Activated naive CD8-positive, alpha-beta T cell treated with anti-CD3 and anti-CD28 coated beads for 36 hours (primary cell): ENCODE results near the gene NBEA. TPM values are rescaled to one million over a fixed set of nuclear protein-coding genes. Genes with fewer than 3 reads are reported as not detected.

ENCODE experiments used
- DNase-seq: peaks from one replicate; pipeline ENCODE4 v3.0.0; 2021
- H3K27ac Mint-ChIP-seq: one replicate; pipeline ENCODE4 v1.8.0; 2022; ENCODE audit warnings: mild to moderate bottlenecking, moderate library complexity, mixed read lengths
- H3K27me3 Mint-ChIP-seq: one replicate; pipeline ENCODE4 v1.8.0; 2022; ENCODE audit warnings: mild to moderate bottlenecking, mixed read lengths
- H3K36me3 Mint-ChIP-seq: one replicate; pipeline ENCODE4 v1.8.0; 2021; ENCODE audit warnings: mild to moderate bottlenecking, mixed read lengths
- H3K4me1 Mint-ChIP-seq: one replicate; pipeline ENCODE4 v1.8.0; 2021; ENCODE audit warnings: mixed read lengths
- H3K4me3 Mint-ChIP-seq: one replicate; pipeline ENCODE4 v1.8.0; 2022; ENCODE audit warnings: mild to moderate bottlenecking, moderate library complexity, mixed read lengths
- H3K9me3 Mint-ChIP-seq: one replicate; pipeline ENCODE4 v1.8.0; 2022; ENCODE audit warnings: mixed read lengths
- total RNA-seq, 2 experiments: library from RNA; stranded (reverse); gene quantifications; one replicate each; pipeline ENCODE4 v1.2.3, GENCODE V29; 2021

NBEA gene
- total RNA-seq, 2 experiments from 2014 or later = 0.39 to 0.42 TPM

DNA sequence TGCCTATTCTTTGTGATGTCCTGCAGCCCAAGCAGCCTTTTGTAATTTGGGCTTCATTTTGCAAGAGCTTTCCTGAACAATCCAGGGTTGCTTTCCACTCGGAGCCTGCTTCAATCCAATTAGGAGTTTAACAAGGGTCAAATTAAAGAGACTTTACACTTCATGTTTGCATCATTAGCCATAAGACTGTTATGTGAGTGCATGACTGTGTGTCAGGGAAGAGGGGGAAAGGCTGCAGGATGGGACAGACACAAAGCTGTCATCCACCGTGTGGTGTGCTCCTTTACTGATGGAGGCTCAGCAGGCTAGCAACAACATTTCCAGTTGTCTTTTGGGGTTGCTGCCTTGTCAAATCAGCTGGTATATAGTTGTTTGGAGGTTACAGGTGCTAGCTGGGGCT is 558.1 kb downstream of the NBEA start:
- Mint-ChIP-seq H3K9me3 (peaks cover 2% of the 10 kb centered on the region), H3K27ac (no peak overlapping the region), H3K4me3 (no peak overlapping the region), H3K27me3 (no peaks in the 10 kb centered on the region), H3K36me3 (no peaks in the 10 kb centered on the region), H3K4me1 (no peaks in the 10 kb centered on the region)
- no peak for DNase-seq

DNA sequence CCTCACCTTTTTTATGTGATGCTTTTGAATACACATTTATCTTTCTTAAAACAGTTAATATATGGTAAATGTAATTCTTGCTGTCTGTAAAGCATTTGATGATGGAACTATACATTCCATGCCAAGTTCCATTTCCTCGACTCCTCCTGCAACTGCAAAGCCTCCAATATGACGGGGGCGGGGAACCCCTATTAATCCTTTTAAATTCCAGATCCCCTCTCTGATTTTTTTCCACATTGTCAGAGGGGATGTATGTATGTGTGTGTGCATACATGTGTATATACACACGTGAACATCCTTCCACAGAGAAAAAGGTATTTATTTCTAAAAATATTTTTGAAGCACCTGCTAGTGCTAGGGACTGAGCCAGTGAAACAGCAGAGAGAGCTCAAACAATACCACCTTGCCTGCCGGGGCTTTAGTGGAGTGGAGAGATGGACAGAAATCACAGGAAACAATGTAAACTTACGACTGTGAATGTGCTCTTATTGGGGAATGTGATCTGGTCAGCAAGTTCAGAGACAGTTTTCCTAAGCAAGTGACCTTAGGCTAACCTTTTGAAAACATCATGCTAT is 559.7 kb downstream of the NBEA start:
- no peaks in the 10 kb centered on the region for H3K4me1 Mint-ChIP-seq
- no peak overlapping the region for H3K4me3 Mint-ChIP-seq
- H3K36me3 Mint-ChIP-seq = no peaks in the 10 kb centered on the region
- DNase-seq = no peak
- H3K27ac Mint-ChIP-seq = no peak overlapping the region
- no peaks in the 10 kb centered on the region for H3K9me3 Mint-ChIP-seq
- H3K27me3 Mint-ChIP-seq = no peaks in the 10 kb centered on the region

DNA sequence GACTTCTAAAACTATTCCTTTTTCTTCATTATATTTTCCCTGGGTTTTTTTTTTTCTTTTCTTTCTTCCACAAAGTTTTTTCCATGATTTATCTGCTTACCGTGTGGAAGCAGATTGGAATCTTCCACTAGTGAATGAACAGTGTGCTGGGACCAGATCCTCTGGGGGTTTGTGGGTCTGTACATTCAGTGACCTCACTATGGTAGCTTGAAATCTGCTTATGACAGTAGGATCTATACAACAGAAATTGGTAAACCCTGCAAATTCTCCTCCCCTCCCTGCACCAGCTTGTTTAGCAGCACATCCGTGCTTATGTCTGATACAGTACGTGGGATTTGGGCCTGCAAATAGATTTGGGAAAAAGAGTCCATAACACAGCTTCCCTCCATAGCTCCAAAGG is 560.4 kb downstream of the NBEA start:
- Mint-ChIP-seq H3K9me3 (no peaks in the 10 kb centered on the region), H3K27me3 (no peaks in the 10 kb centered on the region), H3K36me3 (no peaks in the 10 kb centered on the region), H3K4me1 (no peaks in the 10 kb centered on the region), H3K27ac (no peak overlapping the region), H3K4me3 (no peak overlapping the region)
- no peak for DNase-seq

DNA sequence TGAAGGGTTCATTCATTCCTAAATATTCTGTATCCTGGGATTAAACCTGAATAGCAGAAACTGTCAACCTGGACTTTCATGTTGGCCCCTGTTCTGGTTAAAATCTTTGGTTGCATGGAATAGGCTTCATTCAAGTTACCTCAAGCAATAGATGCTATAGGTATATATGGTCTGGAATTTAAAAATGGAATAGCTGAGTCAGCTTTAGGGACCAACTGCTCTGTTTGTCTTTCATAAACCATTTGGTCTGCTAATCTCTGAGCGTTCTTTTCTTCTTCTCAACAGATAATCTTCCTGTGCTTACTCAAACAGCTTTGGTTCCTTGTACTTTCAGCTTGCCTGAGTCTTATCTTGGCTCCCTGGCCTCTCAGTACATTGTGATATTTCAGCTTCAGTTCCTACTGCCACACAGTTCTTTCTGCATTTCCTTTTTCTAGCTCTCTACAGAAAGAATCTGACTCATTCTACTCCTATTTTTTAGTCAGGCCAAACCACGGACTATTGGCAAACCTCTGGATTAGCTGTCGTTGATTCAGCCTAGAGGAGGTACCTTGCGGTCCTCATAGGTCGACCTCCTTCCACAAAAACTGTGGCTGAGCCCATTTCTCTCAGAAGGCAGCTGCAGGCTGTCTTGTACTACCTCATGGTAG is 570.3 kb downstream of the NBEA start:
- Mint-ChIP-seq H3K27ac (no peak overlapping the region), H3K9me3 (no peaks in the 10 kb centered on the region), H3K4me1 (no peaks in the 10 kb centered on the region), H3K27me3 (no peaks in the 10 kb centered on the region), H3K36me3 (no peaks in the 10 kb centered on the region), H3K4me3 (no peak overlapping the region)
- no peak for DNase-seq

DNA sequence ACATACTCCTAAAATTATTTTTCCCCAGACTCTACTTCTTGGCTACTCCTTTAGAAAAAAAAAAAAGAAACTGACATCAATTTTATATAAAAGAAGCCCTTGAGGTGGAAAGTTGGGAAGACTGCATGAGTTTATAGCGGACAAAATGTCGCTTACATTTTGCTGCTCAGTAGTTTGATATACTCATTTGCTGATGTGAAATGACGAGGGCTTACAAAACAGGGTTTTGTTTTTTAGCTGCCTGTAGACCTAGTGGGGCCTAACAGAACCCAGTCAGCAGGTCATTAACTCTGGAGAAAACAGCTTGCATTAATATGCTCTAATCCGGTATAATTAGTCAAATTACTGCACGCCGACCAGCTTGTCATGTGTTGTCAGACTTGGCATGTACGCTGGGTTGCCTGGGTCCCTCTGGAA is 572.0 kb downstream of the NBEA start:
- no peaks in the 10 kb centered on the region for H3K4me1 Mint-ChIP-seq
- no peaks in the 10 kb centered on the region for H3K9me3 Mint-ChIP-seq
- no peak overlapping the region for H3K4me3 Mint-ChIP-seq
- H3K27me3 Mint-ChIP-seq = no peaks in the 10 kb centered on the region
- H3K27ac Mint-ChIP-seq = no peak overlapping the region
- H3K36me3 Mint-ChIP-seq = no peaks in the 10 kb centered on the region
- no peak for DNase-seq

DNA sequence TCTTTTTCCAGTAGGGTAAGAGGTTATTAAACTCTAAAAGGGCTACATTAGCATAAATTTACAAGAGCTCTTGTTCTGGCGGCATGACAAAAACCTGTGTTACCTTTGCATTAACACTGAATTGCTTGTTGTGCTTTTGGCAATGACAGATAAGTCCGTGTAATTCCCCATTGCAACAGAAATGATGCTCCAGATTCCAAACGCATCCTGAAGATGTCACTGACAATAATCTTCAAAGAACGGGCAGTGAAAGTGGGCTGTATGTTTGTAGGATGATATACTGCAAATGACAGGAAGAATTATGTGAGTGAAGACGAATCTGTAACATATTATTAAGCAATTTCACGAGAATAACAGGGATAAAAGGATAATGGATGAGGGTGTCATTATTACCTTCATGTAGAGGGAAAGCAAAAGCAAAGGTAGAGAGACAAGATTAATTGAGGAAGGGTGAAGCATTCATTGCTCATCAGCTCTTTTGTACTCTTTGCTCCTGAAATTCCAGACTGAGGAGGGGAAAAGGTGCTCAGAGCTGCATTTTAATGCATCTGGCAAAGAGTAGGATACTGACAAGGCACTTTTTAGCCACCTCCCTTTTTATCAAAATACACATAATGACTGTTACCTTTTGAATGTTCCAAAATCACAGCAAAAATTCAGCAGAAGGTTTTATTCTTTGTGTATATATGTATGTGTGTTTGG is 572.9 kb downstream of the NBEA start:
- DNase-seq = no peak
- Mint-ChIP-seq H3K9me3 (no peaks in the 10 kb centered on the region), H3K27ac (no peak overlapping the region), H3K36me3 (peaks cover 3% of the 10 kb centered on the region), H3K4me3 (no peak overlapping the region), H3K27me3 (no peaks in the 10 kb centered on the region), H3K4me1 (no peaks in the 10 kb centered on the region)

DNA sequence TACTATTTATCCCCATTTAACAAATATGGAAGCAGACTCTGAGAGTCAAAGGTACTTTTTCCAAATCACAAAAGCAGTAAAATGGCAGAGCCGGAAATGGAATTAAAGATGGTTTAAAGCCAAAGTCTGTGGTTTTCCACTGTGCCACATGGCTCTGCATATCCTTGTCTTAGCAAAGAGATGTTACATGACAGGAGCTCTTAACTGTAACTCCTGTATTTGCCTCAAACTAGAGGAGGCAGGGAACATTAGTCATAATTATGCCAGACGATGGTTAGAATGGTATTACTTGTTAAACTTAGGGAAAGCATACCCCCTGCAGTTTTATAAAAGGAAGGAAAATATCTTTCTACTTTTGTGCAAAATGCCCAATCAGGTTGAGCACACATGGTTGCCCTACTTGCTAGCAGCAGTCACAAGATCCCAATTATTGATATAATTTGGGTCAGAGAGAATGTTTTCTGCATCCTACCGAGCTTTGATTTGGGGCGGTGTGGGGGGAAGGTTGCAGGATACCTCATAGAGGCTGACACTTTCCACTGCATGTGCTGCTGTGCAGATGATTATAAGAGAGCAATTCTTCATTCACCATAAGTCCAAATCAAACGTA is 576.4 kb downstream of the NBEA start:
- peaks cover 4% of the 10 kb centered on the region for H3K36me3 Mint-ChIP-seq
- no peaks in the 10 kb centered on the region for H3K4me1 Mint-ChIP-seq

DNA sequence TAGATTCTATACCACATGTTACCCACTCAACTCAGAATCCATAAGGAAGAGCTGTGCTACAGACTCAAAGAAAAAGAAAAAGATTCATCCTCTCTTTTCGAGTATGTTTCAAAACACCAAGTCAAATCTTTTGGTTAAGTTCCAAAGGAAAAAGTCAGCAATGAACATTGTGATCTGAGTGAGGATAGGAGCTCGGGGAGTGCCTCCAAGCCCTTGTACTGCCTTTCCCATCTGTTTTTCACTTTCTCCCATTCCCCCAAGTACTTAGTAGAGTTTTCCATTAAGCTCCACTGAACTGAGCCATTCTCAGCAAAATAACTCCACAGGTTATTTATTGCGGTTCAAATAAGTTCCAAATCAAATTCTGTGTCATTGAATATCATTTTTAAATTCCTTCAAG is 582.1 kb downstream of the NBEA start:
- no peak overlapping the region for H3K4me3 Mint-ChIP-seq
- no peak for DNase-seq
- H3K9me3 Mint-ChIP-seq = no peaks in the 10 kb centered on the region
- H3K27me3 Mint-ChIP-seq = no peaks in the 10 kb centered on the region
- peaks cover 4% of the 10 kb centered on the region for H3K36me3 Mint-ChIP-seq
- H3K4me1 Mint-ChIP-seq = no peaks in the 10 kb centered on the region
- no peak overlapping the region for H3K27ac Mint-ChIP-seq

More for the DNA sequence above, 576.4 kb downstream of the NBEA start:
- H3K9me3 Mint-ChIP-seq = no peaks in the 10 kb centered on the region
- no peak for DNase-seq
- no peak overlapping the region for H3K27ac Mint-ChIP-seq
- no peak overlapping the region for H3K4me3 Mint-ChIP-seq
- no peaks in the 10 kb centered on the region for H3K27me3 Mint-ChIP-seq

DNA sequence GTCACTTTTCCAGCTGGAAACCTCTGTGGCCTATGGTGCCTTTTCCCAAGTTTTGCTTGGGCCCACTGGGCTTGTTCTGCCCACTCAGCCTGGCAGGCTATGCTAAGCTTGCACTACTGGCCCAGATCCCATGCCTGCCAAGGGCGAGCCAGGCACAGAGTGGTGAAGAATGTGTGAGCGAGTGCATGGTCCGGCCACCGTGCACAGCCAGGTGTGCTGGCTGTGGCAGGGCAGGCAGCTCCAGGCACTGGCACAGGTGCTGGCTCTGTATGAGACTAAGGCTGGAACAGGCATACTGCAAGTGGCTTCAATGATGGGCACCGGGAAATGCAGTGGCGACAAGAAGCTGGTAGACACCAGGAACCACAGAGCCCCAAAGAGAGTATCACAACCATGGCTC is 584.5 kb downstream of the NBEA start:
- Mint-ChIP-seq H3K4me3 (no peak overlapping the region), H3K9me3 (no peaks in the 10 kb centered on the region), H3K36me3 (no peaks in the 10 kb centered on the region), H3K4me1 (no peaks in the 10 kb centered on the region), H3K27me3 (no peaks in the 10 kb centered on the region), H3K27ac (no peak overlapping the region)
- no peak for DNase-seq

DNA sequence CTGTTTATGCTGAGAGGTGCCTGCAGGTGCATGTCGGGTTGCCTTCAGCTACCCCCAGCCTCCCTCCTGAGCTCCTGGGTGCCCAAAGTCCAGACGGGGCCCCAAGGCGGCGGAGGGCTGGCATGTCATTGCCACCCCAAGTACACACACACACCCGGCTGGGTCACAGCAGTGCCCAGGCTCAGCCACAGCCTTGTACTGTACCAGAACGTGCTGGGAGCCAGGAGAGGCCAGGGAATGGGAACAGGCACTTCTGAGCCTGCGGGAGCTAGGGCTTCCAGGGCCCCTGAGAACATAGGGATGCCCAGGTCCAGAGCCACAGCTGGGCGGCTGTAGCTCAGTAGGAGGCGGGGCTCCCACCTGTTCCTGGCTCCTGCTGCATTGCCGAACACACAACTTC is 585.4 kb downstream of the NBEA start:
- Mint-ChIP-seq H3K4me1 (no peaks in the 10 kb centered on the region), H3K27ac (no peak overlapping the region), H3K9me3 (no peaks in the 10 kb centered on the region), H3K4me3 (no peak overlapping the region), H3K27me3 (no peaks in the 10 kb centered on the region), H3K36me3 (no peaks in the 10 kb centered on the region)
- DNase-seq = no peak

DNA sequence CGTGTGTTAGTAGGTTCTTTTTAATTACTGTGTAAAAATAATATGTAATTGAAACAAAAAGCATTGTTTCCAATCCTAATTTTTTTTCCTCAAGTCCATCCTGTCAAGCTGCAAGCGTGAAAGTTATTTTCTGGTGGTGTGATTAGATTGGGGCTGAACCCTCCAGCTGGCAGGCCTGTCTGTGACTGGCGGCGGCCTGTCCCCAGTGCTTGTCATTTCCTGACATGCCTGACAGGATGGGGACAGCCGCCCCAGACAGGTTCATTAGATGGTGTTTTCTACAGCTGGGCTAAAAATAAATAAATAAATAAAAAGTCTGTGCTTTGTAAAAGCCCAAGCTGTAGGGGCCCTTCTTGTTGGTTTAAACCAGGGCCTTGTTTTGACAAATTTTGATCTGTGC is 588.1 kb downstream of the NBEA start:
- DNase-seq = no peak
- no peaks in the 10 kb centered on the region for H3K27me3 Mint-ChIP-seq
- no peaks in the 10 kb centered on the region for H3K9me3 Mint-ChIP-seq
- H3K4me3 Mint-ChIP-seq = no peak overlapping the region
- no peaks in the 10 kb centered on the region for H3K4me1 Mint-ChIP-seq
- no peaks in the 10 kb centered on the region for H3K36me3 Mint-ChIP-seq
- H3K27ac Mint-ChIP-seq = no peak overlapping the region

DNA sequence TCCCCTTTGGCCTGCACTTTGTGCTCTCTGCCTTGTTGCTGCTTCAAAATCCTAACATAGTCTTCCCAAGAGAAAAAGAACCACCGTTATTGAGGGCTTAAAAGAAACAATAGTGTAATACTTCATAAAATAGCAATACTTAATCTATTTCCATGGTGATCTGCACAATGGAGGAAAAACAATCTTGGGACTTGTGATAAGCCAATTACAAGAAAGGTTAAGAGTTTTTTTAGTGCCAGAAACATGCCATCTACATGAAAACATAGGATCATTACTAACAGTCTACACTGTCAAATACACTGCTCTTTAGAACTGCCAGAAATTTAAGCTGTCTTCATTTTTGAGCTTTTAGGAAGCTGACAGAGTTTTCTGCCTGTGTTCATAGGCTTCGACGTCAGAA is 588.5 kb downstream of the NBEA start:
- Mint-ChIP-seq H3K27me3 (no peaks in the 10 kb centered on the region), H3K9me3 (no peaks in the 10 kb centered on the region), H3K4me3 (no peak overlapping the region), H3K4me1 (no peaks in the 10 kb centered on the region), H3K36me3 (no peaks in the 10 kb centered on the region), H3K27ac (no peak overlapping the region)
- no peak for DNase-seq

DNA sequence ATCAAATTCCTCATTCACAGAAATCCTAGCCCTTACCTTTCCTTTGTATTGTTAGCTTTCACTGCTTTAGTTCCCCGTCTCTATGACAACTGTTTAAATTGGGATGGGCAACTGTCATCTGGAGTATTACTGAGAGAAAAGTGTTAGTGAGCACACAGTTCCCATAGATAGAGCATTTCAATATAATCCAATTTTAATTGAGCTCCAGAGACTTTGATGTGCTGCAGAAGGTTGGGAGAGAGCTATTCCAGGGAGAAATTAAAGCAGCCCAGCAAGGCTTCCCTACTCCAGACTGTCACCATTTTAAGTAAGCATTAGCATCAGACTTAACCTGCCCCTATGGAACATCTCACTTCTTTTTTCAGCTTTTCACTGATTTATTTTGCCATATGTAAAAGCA is 589.5 kb downstream of the NBEA start:
- H3K9me3 Mint-ChIP-seq = no peaks in the 10 kb centered on the region
- no peak overlapping the region for H3K27ac Mint-ChIP-seq
- H3K27me3 Mint-ChIP-seq = no peaks in the 10 kb centered on the region
- no peak overlapping the region for H3K4me3 Mint-ChIP-seq
- no peaks in the 10 kb centered on the region for H3K4me1 Mint-ChIP-seq
- no peaks in the 10 kb centered on the region for H3K36me3 Mint-ChIP-seq
- DNase-seq = no peak

DNA sequence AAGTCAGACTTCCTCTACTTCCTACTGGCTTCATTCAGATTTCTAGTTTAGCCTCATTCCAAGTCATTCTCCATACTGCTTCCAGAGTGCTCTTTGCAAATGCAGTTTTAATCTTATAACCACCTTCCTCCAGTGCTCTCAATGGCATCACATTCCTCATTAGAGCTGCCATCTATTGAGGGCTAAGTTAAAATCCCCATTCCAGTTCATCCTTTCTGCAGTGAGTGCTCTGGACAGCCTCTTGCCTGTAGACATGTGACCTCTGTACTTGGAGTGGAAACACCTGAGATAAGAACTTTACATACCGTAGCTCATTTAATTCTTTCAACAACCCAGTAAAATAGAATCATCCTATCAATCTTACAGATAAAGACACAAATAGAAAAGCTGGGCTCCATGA is 592.3 kb downstream of the NBEA start:
- Mint-ChIP-seq H3K27ac (no peak overlapping the region), H3K4me1 (no peaks in the 10 kb centered on the region), H3K27me3 (no peaks in the 10 kb centered on the region), H3K36me3 (no peaks in the 10 kb centered on the region), H3K9me3 (no peaks in the 10 kb centered on the region), H3K4me3 (no peak overlapping the region)
- DNase-seq = no peak

DNA sequence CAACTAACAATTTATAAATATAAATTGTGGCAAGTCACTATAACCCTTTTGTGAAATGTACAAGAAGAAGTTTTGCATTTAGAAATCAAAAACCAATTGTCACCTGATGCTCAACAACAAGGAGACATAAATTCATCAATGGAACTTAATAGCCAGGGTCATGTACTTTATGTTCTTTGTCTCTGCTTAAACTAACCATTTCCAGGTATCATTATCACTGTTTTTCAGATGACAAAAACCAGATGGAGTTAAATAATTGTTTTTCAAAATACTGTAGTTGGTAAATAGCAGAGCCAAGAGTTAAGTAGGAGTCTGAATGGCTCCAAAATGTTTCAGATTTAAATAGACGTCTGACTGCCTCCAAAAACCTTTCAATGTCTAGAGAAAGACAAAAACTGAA is 606.7 kb downstream of the NBEA start:
- no peak for DNase-seq
- no peaks in the 10 kb centered on the region for H3K4me1 Mint-ChIP-seq
- H3K27me3 Mint-ChIP-seq = no peaks in the 10 kb centered on the region
- H3K27ac Mint-ChIP-seq = no peak overlapping the region
- H3K36me3 Mint-ChIP-seq = no peaks in the 10 kb centered on the region
- no peaks in the 10 kb centered on the region for H3K9me3 Mint-ChIP-seq
- no peak overlapping the region for H3K4me3 Mint-ChIP-seq

DNA sequence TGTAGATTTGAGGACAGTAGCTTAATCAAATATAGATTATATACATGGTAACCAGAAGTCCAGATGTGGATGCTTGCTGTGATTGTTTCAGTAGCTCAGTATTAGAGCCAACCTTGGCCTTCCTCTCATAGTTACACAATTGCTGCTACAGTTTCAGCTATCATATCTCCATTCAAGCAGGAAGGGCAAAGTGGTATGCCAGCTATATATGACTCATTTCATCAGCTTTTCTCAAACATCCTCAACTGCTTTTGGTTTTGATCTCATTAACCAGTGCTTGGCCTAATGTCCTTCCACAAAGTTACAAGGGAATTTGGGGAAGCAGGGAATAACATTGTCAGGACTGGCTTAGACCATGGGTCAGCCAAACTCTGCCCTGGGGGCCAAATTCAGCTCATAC is 607.4 kb downstream of the NBEA start:
- DNase-seq = no peak
- Mint-ChIP-seq H3K4me3 (no peak overlapping the region), H3K36me3 (no peaks in the 10 kb centered on the region), H3K27me3 (no peaks in the 10 kb centered on the region), H3K9me3 (no peaks in the 10 kb centered on the region), H3K4me1 (no peaks in the 10 kb centered on the region), H3K27ac (no peak overlapping the region)
